Activated T-cell treated with anti-CD3 and anti-CD28 coated beads for 24 hours (primary cell): ENCODE measurements around the gene DDX47.
"Not testable (repeated sequence)": the region's sequence is repeated elsewhere in the genome, so short reads cannot be mapped to it uniquely, and the experiment has no call there.

Experiments used
- DNase-seq: peaks from one replicate; pipeline ENCODE4 v3.0.0-alpha.2; 2020; ENCODE audit warnings: low read depth

Gene DDX47

GRCh38 chr12:12823300-12823699 lies 10.2 kb downstream of the DDX47 start:
- DNase-seq, result no peak

- no peak for DNase-seq
Measured at GRCh38 chr12:12823811-12824210, 10.7 kb downstream of the DDX47 start.

- DNase-seq, result no peak
Measured at GRCh38 chr12:12835378-12836146, 22.4 kb downstream of the DDX47 start.

- no peak for DNase-seq
Measured at GRCh38 chr12:12836571-12836970, 23.4 kb downstream of the DDX47 start.

- DNase-seq, result peak; percentile 40
Measured at GRCh38 chr12:12837025-12837812, 24.1 kb downstream of the DDX47 start.

- no peak for DNase-seq
Measured at GRCh38 chr12:12837813-12838153, 24.6 kb downstream of the DDX47 start.

GRCh38 chr12:12839003-12839395 lies 25.9 kb downstream of the DDX47 start:
- DNase-seq, result no peak

- not testable (repeated sequence) for DNase-seq
Measured at GRCh38 chr12:12839439-12839838, 26.3 kb downstream of the DDX47 start.

- no peak for DNase-seq
Measured at GRCh38 chr12:12839873-12840579, 26.9 kb downstream of the DDX47 start.

GRCh38 chr12:12840580-12840899 lies 27.4 kb downstream of the DDX47 start:
- DNase-seq, result no peak

GRCh38 chr12:12841428-12841827 lies 28.3 kb downstream of the DDX47 start:
- not testable (repeated sequence) for DNase-seq

- DNase-seq, result no peak
Measured at GRCh38 chr12:12845794-12846243, 32.7 kb downstream of the DDX47 start.

- not testable (repeated sequence) for DNase-seq
Measured at GRCh38 chr12:12846780-12847179, 33.6 kb downstream of the DDX47 start.

GRCh38 chr12:12853435-12853834 lies 40.3 kb downstream of the DDX47 start:
- no peak for DNase-seq

- no peak for DNase-seq
Measured at GRCh38 chr12:12859690-12860089, 46.5 kb downstream of the DDX47 start.

GRCh38 chr12:12864243-12864642 lies 51.1 kb downstream of the DDX47 start:
- DNase-seq, result no peak

- DNase-seq, result no peak
Measured at GRCh38 chr12:12868477-12869235, 55.5 kb downstream of the DDX47 start.

GRCh38 chr12:12870465-12870864 lies 57.3 kb downstream of the DDX47 start:
- DNase-seq, result no peak

- DNase-seq, result no peak
Measured at GRCh38 chr12:12871587-12872138, 58.5 kb downstream of the DDX47 start.

- no peak for DNase-seq
Measured at GRCh38 chr12:12872139-12872933, 59.2 kb downstream of the DDX47 start.

GRCh38 chr12:12872934-12873275 lies 59.8 kb downstream of the DDX47 start:
- no peak for DNase-seq
